ENCODE data around the gene CYFIP2. TPM values are rescaled to one million over a fixed set of nuclear protein-coding genes. Genes with fewer than 3 reads are reported as not detected.

Gene CYFIP2
- total and polyA plus RNA-seq, 2 of the 8 experiments (the other 6 are each of a cell fraction or from before 2014, with no cell fraction given), result 45.1 to 80.6 TPM

DNA sequence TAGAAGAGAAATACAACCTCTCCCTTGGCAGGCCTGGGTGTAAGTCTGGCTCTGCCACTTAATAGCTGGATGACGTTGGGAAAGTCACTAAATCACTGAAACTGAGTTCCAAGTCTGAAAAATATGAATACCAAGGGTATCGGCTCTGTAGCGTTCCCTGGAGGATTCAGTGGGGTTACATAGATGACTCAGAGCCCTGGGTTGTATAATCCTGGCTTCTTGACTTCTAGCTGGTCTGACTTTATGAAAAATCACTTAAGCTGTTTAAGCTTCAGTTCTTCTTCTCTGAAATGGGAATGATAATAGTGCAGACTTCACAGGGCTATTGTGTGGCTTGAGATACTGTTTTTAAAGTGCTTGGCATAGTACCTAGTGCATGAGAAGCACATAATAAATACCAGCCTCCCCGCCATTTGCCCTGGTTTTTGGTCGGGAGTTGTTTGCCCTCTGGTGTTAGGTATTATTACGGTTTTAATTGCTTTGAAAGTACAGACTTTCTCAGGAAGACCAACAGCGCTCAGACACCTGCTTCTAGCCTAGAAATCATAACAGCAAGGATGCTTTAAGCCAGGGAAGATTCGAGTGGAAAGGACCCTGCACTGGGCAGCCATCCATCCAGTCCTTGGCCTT is 43.0 kb downstream of the CYFIP2 start:
- H3K79me2 ChIP-seq (ENCODE audit: control insufficient read depth in 1 of 2, insufficient read depth in 2 of 2, low read length in 2 of 2), result no peaks in the 10 kb centered on the region
- WGBS, 2 experiments (ENCODE audit: extremely low coverage in 1 of 2, insufficient coverage in 1 of 2, insufficient read length in 1 of 2, insufficient replicate concordance in 2 of 2, low coverage in 1 of 2, low lambda C conversion rate in 2 of 2, missing lambda C conversion rate in 1 of 2), result 82% methylated on average over 8 of the region's 8 CpGs; no CpG with 5 or more reads in 1 of the 2 experiments
- H3K23me2 ChIP-seq (ENCODE audit: low read depth, low read length), result no peaks in the 10 kb centered on the region
- H3K79me1 ChIP-seq (ENCODE audit: low read depth, low read length), result no peaks in the 10 kb centered on the region; the same call in 1 of the 2 replicates
- no peak overlapping the region for H2BK15ac ChIP-seq (ENCODE audit: low read length)
- H4K8ac ChIP-seq (ENCODE audit: extremely low read depth, insufficient read depth, low read length), result no peak overlapping the region
- CTCF ChIA-PET (ENCODE audit: partially characterized antibody), result interaction anchor here (0.6 to 13.9 kb wide), 8 partner anchors 11 to 161 kb away, joined by 3 to 157 read pairs (median 4); no protein-coding TSS in a partner anchor
- H2BK5ac ChIP-seq (ENCODE audit: low read depth, low read length), result no peak overlapping the region
- no peak overlapping the region for H2AFZ ChIP-seq (ENCODE audit: low read length)
- POLR2A ChIA-PET (ENCODE audit: partially characterized antibody), result interaction anchor here (1.1 to 1.6 kb wide), 2 partner anchors 10 to 43 kb away, joined by 3 to 4 read pairs; partner anchors contain the start of gene CYFIP2
- H3K56ac ChIP-seq (replicated peaks; ENCODE audit: insufficient read length, low read depth, low read length), result no peak overlapping the region
- H3K14ac ChIP-seq (ENCODE audit: insufficient read length), result no peak overlapping the region
- peaks cover 2 to 3% of the 10 kb centered on the region in 2 experiments for H4K20me1 ChIP-seq (replicated peaks in 1 of 2; ENCODE audit: control insufficient read depth in 1 of 2, insufficient read depth in 2 of 2, low read length in 2 of 2)
- H3K4me2 ChIP-seq (ENCODE audit: insufficient read depth in 1 of 2, low read depth in 2 of 2, low read length in 2 of 2), result no peak overlapping the region
- no peak overlapping the region for H3K4me3 ChIP-seq (ENCODE audit: extremely low read depth in 1 of 4, insufficient read depth in 2 of 4, low read depth in 3 of 4, low read length in 4 of 4)
- H2BK12ac ChIP-seq (ENCODE audit: low read depth, low read length), result no peak overlapping the region
- TF ChIP-seq KDM1A (IDR thresholded peaks at IDR 0.05; ENCODE audit: borderline replicate concordance, low read length), result no peak
- TF ChIP-seq, protein P1, sequence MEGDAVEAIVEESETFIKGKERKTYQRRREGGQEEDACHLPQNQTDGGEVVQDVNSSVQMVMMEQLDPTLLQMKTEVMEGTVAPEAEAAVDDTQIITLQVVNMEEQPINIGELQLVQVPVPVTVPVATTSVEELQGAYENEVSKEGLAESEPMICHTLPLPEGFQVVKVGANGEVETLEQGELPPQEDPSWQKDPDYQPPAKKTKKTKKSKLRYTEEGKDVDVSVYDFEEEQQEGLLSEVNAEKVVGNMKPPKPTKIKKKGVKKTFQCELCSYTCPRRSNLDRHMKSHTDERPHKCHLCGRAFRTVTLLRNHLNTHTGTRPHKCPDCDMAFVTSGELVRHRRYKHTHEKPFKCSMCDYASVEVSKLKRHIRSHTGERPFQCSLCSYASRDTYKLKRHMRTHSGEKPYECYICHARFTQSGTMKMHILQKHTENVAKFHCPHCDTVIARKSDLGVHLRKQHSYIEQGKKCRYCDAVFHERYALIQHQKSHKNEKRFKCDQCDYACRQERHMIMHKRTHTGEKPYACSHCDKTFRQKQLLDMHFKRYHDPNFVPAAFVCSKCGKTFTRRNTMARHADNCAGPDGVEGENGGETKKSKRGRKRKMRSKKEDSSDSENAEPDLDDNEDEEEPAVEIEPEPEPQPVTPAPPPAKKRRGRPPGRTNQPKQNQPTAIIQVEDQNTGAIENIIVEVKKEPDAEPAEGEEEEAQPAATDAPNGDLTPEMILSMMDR (IDR thresholded peaks at IDR 0.05; ENCODE audit: control extremely low read depth in 1 of 3, insufficient read depth in 1 of 3, low read depth in 1 of 3, low read length in 3 of 3), result peak in 1 of 3 experiments; percentile 12; a peak in 1 of 4 replicates
- no peak overlapping the region for H2AK5ac ChIP-seq (ENCODE audit: low read depth, low read length)
- H2BK20ac ChIP-seq (ENCODE audit: low read length), result no peak overlapping the region
- H3K9me3 ChIP-seq (ENCODE audit: insufficient read depth in 2 of 2, low read depth in 1 of 2, low read length in 1 of 2), result no peaks in the 10 kb centered on the region
- no peaks in the 10 kb centered on the region for H3K27me3 ChIP-seq (replicated peaks in 1 of 4; ENCODE audit: control insufficient read depth in 3 of 4, extremely low read depth in 1 of 4, insufficient read depth in 3 of 4, low read length in 3 of 4)
- H3K27ac ChIP-seq (ENCODE audit: low read depth, low read length), result 0 out of 2 replicates have a peak overlapping the region, but pooled peaks have one; percentile 3
- no peak overlapping the region for H2BK120ac ChIP-seq (replicated peaks; ENCODE audit: low read depth, low read length)
- no peaks in the 10 kb centered on the region; a peak in 1 of 7 replicates for H3K4me1 ChIP-seq (replicated peaks in 1 of 4; ENCODE audit: control insufficient read depth in 3 of 4, insufficient read depth in 4 of 4, low read length in 3 of 4)
- H3K4ac ChIP-seq (replicated peaks; ENCODE audit: insufficient read length, low read depth, low read length), result no peak overlapping the region
- H3K18ac ChIP-seq (ENCODE audit: extremely low read depth, low read length), result no peak overlapping the region
- no peak overlapping the region for H4K91ac ChIP-seq (replicated peaks; ENCODE audit: insufficient read length, low read length)
- no peak overlapping the region for H3K9ac ChIP-seq (replicated peaks in 1 of 4; ENCODE audit: extremely low read depth in 1 of 4, low read depth in 3 of 4, low read length in 3 of 4)
- H3K36me3 ChIP-seq (ENCODE audit: control insufficient read depth in 2 of 4, insufficient read depth in 4 of 4, low read length in 3 of 4), result peaks cover 0 to 4% (median 0%) of the 10 kb centered on the region in 4 experiments; a peak in 1 of 8 replicates
- H4K5ac ChIP-seq (ENCODE audit: insufficient read length, low read depth, low read length), result no peak overlapping the region
- DNase-seq (ENCODE audit: low read depth in 1 of 2, low spot score in 2 of 2) (no peak), FAIRE-seq (no peak)
- no peak overlapping the region for H3K23ac ChIP-seq (ENCODE audit: insufficient read length)

Measured in H1 (cell line).